ENCODE results near the gene C2orf72. TPM values are rescaled to one million over a fixed set of nuclear protein-coding genes. Genes with fewer than 3 reads are reported as not detected.

The C2orf72 gene
- total and polyA plus RNA-seq, 2 donors (not counting 1 experiment from before 2014, with no cell fraction given), result not detected

- H3K4me2 ChIP-seq (replicated peaks; ENCODE audit: low read depth, low read length, poor library complexity, severe bottlenecking), result no peak overlapping the region
- DNase-seq, result no peak
- Mint-ChIP-seq H3K27ac (no peak overlapping the region), H3K4me3 (no peak overlapping the region), H3K27me3 (no peaks in the 10 kb centered on the region), H3K9me3 (ENCODE audit: insufficient read depth) (no peaks in the 10 kb centered on the region), H3K4me1 (no peaks in the 10 kb centered on the region)
- intact Hi-C loops (cut with micrococcal nuclease), result no loop called here
- peaks cover 2 to 53% of the 10 kb centered on the region in 2 experiments for H3K36me3 ChIP-seq (replicated peaks in 1 of 2; ENCODE audit: control extremely low read depth in 1 of 2, control insufficient read depth in 1 of 2, extremely low read depth in 1 of 2, insufficient read depth in 2 of 2, low read length in 1 of 2)
- CTCF ChIA-PET, result interaction anchor here (0.7 to 2.1 kb wide), 2 partner anchors 12 to 16 kb away, joined by 3 to 13 read pairs; no protein-coding TSS in a partner anchor
- WGBS (ENCODE audit: insufficient coverage), result no CpG with 5 or more reads among the region's 1 CpG
- H3K4me1 ChIP-seq (ENCODE audit: control insufficient read depth in 2 of 2, insufficient read depth in 2 of 2, low read length in 2 of 2), result no peaks in the 10 kb centered on the region
- no peak overlapping the region for H3K4me3 ChIP-seq (ENCODE audit: control extremely low read depth in 1 of 5, extremely low read depth in 1 of 5, insufficient read depth in 1 of 5, low read depth in 2 of 5, low read length in 4 of 5)
- TF ChIP-seq EZH2 (IDR thresholded peaks at IDR 0.05; ENCODE audit: borderline replicate concordance, insufficient read depth, low read depth, low read length, poor library complexity, severe bottlenecking) (no peak), CTCF (IDR thresholded peaks at IDR 0.05) (no peak)
- no peaks in the 10 kb centered on the region for H3K9me3 ChIP-seq (ENCODE audit: control extremely low read depth in 1 of 3, control insufficient read depth in 2 of 3, insufficient read depth in 1 of 3, low read length in 2 of 3)
- POLR2A ChIA-PET, result no interaction called here
- H3K27ac ChIP-seq (ENCODE audit: low read length in 2 of 2), result no peak overlapping the region
- H4K20me1 ChIP-seq (ENCODE audit: control insufficient read depth, insufficient read depth, low read length, poor library complexity, severe bottlenecking), result no peaks in the 10 kb centered on the region
- H3K9ac ChIP-seq (ENCODE audit: low read length), result no peak overlapping the region
- no peaks in the 10 kb centered on the region for H3K79me2 ChIP-seq (ENCODE audit: control insufficient read depth, insufficient read depth, low read length)
- H2AFZ ChIP-seq (ENCODE audit: insufficient read depth, low read depth, low read length, poor library complexity, severe bottlenecking), result no peak overlapping the region
- no peaks in the 10 kb centered on the region for H3K27me3 ChIP-seq (replicated peaks in 1 of 4; ENCODE audit: control extremely low read depth in 1 of 4, control insufficient read depth in 3 of 4, insufficient read depth in 4 of 4, low read length in 3 of 4)
- ATAC-seq (ENCODE audit: low read depth), result no peak
Observed at GRCh38 chr2:231069379-231070054, 32.2 kb downstream of the C2orf72 start.

- POLR2A ChIA-PET, result no interaction called here
- H3K9me3 Mint-ChIP-seq (ENCODE audit: insufficient read depth), result no peaks in the 10 kb centered on the region
- H3K4me1 ChIP-seq (ENCODE audit: control insufficient read depth in 2 of 2, insufficient read depth in 2 of 2, low read length in 2 of 2), result no peaks in the 10 kb centered on the region
- H2AFZ ChIP-seq (ENCODE audit: insufficient read depth, low read depth, low read length, poor library complexity, severe bottlenecking), result no peak overlapping the region
- H3K9me3 ChIP-seq (ENCODE audit: control extremely low read depth in 1 of 3, control insufficient read depth in 2 of 3, insufficient read depth in 1 of 3, low read length in 2 of 3), result no peaks in the 10 kb centered on the region
- H3K4me1 Mint-ChIP-seq, result no peaks in the 10 kb centered on the region
- no peak overlapping the region for H3K4me3 ChIP-seq (ENCODE audit: control extremely low read depth in 1 of 5, extremely low read depth in 1 of 5, insufficient read depth in 1 of 5, low read depth in 2 of 5, low read length in 4 of 5)
- no peaks in the 10 kb centered on the region for H4K20me1 ChIP-seq (ENCODE audit: control insufficient read depth, insufficient read depth, low read length, poor library complexity, severe bottlenecking)
- peaks cover 16 to 70% of the 10 kb centered on the region in 2 experiments for H3K36me3 ChIP-seq (replicated peaks in 1 of 2; ENCODE audit: control extremely low read depth in 1 of 2, control insufficient read depth in 1 of 2, extremely low read depth in 1 of 2, insufficient read depth in 2 of 2, low read length in 1 of 2)
- H3K4me2 ChIP-seq (replicated peaks; ENCODE audit: low read depth, low read length, poor library complexity, severe bottlenecking), result no peak overlapping the region
- DNase-seq, result no peak
- no peaks in the 10 kb centered on the region for H3K79me2 ChIP-seq (ENCODE audit: control insufficient read depth, insufficient read depth, low read length)
- no peaks in the 10 kb centered on the region for H3K27me3 ChIP-seq (replicated peaks in 1 of 4; ENCODE audit: control extremely low read depth in 1 of 4, control insufficient read depth in 3 of 4, insufficient read depth in 4 of 4, low read length in 3 of 4)
- CTCF ChIA-PET, result no interaction called here
- H3K9ac ChIP-seq (ENCODE audit: low read length), result no peak overlapping the region
- no peak overlapping the region for H3K27ac Mint-ChIP-seq
- no peak for ATAC-seq (ENCODE audit: low read depth)
- intact Hi-C loops (cut with micrococcal nuclease), result no loop called here
- no peak overlapping the region for H3K4me3 Mint-ChIP-seq
- no peak overlapping the region for H3K27ac ChIP-seq (ENCODE audit: low read length in 2 of 2)
- no peak for TF ChIP-seq CTCF (IDR thresholded peaks at IDR 0.05)
- TF ChIP-seq EZH2 (IDR thresholded peaks at IDR 0.05; ENCODE audit: borderline replicate concordance, insufficient read depth, low read depth, low read length, poor library complexity, severe bottlenecking), result no peak
- WGBS (ENCODE audit: insufficient coverage), result no CpG with 5 or more reads among the region's 1 CpG
- H3K27me3 Mint-ChIP-seq, result no peaks in the 10 kb centered on the region
Observed at GRCh38 chr2:231084565-231084964, 47.2 kb downstream of the C2orf72 start.

Measured in B cell (primary cell).